Measurements from ENCODE around the gene TRIM24.
"Not testable (repeated sequence)": the region's sequence is repeated elsewhere in the genome, so short reads cannot be mapped to it uniquely, and the experiment has no call there.

Gene TRIM24

GRCh38 chr7:138460176-138460648 is at the start of gene TRIM24:
Gene TRIM24 (plus strand): TSS chr7:138460259. CDS start chr7:138460549, 290 bp downstream.
- DNase-seq (ENCODE audit: low spot score) = peak; percentile 96

- not testable (repeated sequence) for DNase-seq (ENCODE audit: low spot score)
Measured at GRCh38 chr7:138412077-138412476, 48.0 kb upstream of the TRIM24 start.

GRCh38 chr7:138412921-138413320 is 47.1 kb upstream of the TRIM24 start:
- not testable (repeated sequence) for DNase-seq (ENCODE audit: low spot score)

GRCh38 chr7:138417078-138417700 is 42.9 kb upstream of the TRIM24 start:
- no peak for DNase-seq (ENCODE audit: low spot score)

- DNase-seq (ENCODE audit: low spot score) = no peak
Measured at GRCh38 chr7:138417764-138418163, 42.3 kb upstream of the TRIM24 start.

- DNase-seq (ENCODE audit: low spot score) = not testable (repeated sequence)
Measured at GRCh38 chr7:138418403-138418802, 41.7 kb upstream of the TRIM24 start.

- DNase-seq (ENCODE audit: low spot score) = no peak
Measured at GRCh38 chr7:138425026-138425425, 35.0 kb upstream of the TRIM24 start.

GRCh38 chr7:138429577-138430250 is 30.3 kb upstream of the TRIM24 start:
- DNase-seq (ENCODE audit: low spot score) = no peak

GRCh38 chr7:138431517-138431916 is 28.5 kb upstream of the TRIM24 start:
- no peak for DNase-seq (ENCODE audit: low spot score)

- no peak for DNase-seq (ENCODE audit: low spot score)
Measured at GRCh38 chr7:138433583-138434443, 26.2 kb upstream of the TRIM24 start.

GRCh38 chr7:138434597-138435019 is 25.5 kb upstream of the TRIM24 start:
- DNase-seq (ENCODE audit: low spot score) = no peak

GRCh38 chr7:138435231-138435919 is 24.7 kb upstream of the TRIM24 start:
- DNase-seq (ENCODE audit: low spot score) = no peak

- DNase-seq (ENCODE audit: low spot score) = no peak
Measured at GRCh38 chr7:138436388-138436787, 23.7 kb upstream of the TRIM24 start.

GRCh38 chr7:138440460-138440859 is 19.6 kb upstream of the TRIM24 start:
- DNase-seq (ENCODE audit: low spot score) = no peak

- no peak for DNase-seq (ENCODE audit: low spot score)
Measured at GRCh38 chr7:138442822-138443221, 17.2 kb upstream of the TRIM24 start.

- peak; percentile 47 for DNase-seq (ENCODE audit: low spot score)
Measured at GRCh38 chr7:138449580-138449979, 10.5 kb upstream of the TRIM24 start.

- DNase-seq (ENCODE audit: low spot score) = no peak
Measured at GRCh38 chr7:138455609-138456008, 4.5 kb upstream of the TRIM24 start.

- DNase-seq (ENCODE audit: low spot score) = no peak
Measured at GRCh38 chr7:138456220-138456619, 3.8 kb upstream of the TRIM24 start.

- no peak for DNase-seq (ENCODE audit: low spot score)
Measured at GRCh38 chr7:138458576-138459412, 1.3 kb upstream of the TRIM24 start.

- DNase-seq (ENCODE audit: low spot score) = no peak
Measured at GRCh38 chr7:138459413-138460175, 465 bp upstream of the TRIM24 start.

Measured in D341Med (cell line).